Measurements from ENCODE around the gene FAM118B. TPM values are rescaled to one million over a fixed set of nuclear protein-coding genes. Genes with fewer than 3 reads are reported as not detected.

FAM118B gene
- total RNA-seq, 1 experiment from 2014 or later, result 41.6 TPM

- no peak overlapping the region for H3K27ac ChIP-seq (ENCODE audit: low read length)
Observed at GRCh38 chr11:126290887-126291286, 79.3 kb downstream of the FAM118B start.

GRCh38 chr11:126293726-126294125 lies 82.1 kb downstream of the FAM118B start:
- Histone ChIP-seq H3K4me1 (ENCODE audit: control insufficient read depth, insufficient read depth, low read length) (no peaks in the 10 kb centered on the region), H3K9me3 (ENCODE audit: control insufficient read depth, insufficient read depth, low read depth, low read length) (no peaks in the 10 kb centered on the region), H3K4me3 (ENCODE audit: low read depth in 2 of 2, low read length in 2 of 2) (no peak overlapping the region), H3K27me3 (ENCODE audit: control insufficient read depth, insufficient read depth, low read length) (no peaks in the 10 kb centered on the region), H3K36me3 (ENCODE audit: control insufficient read depth, insufficient read depth, low read length) (no peaks in the 10 kb centered on the region; the same call in 1 of the 2 replicates), H3K27ac (ENCODE audit: low read length) (no peak overlapping the region)
- intact Hi-C loops (cut with micrococcal nuclease; ENCODE audit: unreplicated experiment), result no loop called here
- POLR2A ChIA-PET, result no interaction called here
- in situ Hi-C loops (cut with HindIII; ENCODE audit: low pct_unique_long_range_greater_than_20kb, low sequenced_read_pairs), result no loop called here
- TF ChIP-seq CTCF (IDR thresholded peaks at IDR 0.05) (no peak), SIN3A (IDR thresholded peaks at IDR 0.05; ENCODE audit: borderline replicate concordance, insufficient read depth, low read depth, low read length) (no peak), REST (IDR thresholded peaks at IDR 0.05; ENCODE audit: insufficient read depth in 1 of 2, low read depth in 2 of 2, low read length in 1 of 2) (no peak), TCF7L2 (IDR thresholded peaks at IDR 0.05; ENCODE audit: low read depth, low read length) (no peak)
- BruUV-seq (replicated peaks), result TSS peak; percentile 23
- CTCF ChIA-PET, result interaction anchor here (0.9 kb wide), 1 partner anchor 187 kb away, joined by 3 read pairs; no protein-coding TSS in a partner anchor
- ATAC-seq, result 0 out of 2 replicates have a peak, but pooled peaks have one; percentile 10
- no peak for DNase-seq (ENCODE audit: low read depth, low spot score)

More at GRCh38 chr11:126290887-126291286, 79.3 kb downstream of the FAM118B start:
- H3K27me3 ChIP-seq (ENCODE audit: control insufficient read depth, insufficient read depth, low read length), result no peaks in the 10 kb centered on the region
- in situ Hi-C loops (cut with HindIII; ENCODE audit: low pct_unique_long_range_greater_than_20kb, low sequenced_read_pairs) (no loop called here), intact Hi-C loops (cut with micrococcal nuclease; ENCODE audit: unreplicated experiment) (no loop called here)
- CTCF ChIA-PET, result no interaction called here
- TF ChIP-seq POLR2AphosphoS5 (IDR thresholded peaks at IDR 0.05; ENCODE audit: low read depth, low read length), result no peak
- no peak for TF ChIP-seq SIN3A (IDR thresholded peaks at IDR 0.05; ENCODE audit: borderline replicate concordance, insufficient read depth, low read depth, low read length)
- TF ChIP-seq TCF7L2 (IDR thresholded peaks at IDR 0.05; ENCODE audit: low read depth, low read length), result no peak
- TF ChIP-seq REST (IDR thresholded peaks at IDR 0.05; ENCODE audit: insufficient read depth in 1 of 2, low read depth in 2 of 2, low read length in 1 of 2), result no peak
- TF ChIP-seq CTCF (IDR thresholded peaks at IDR 0.05), result no peak
- H3K4me3 ChIP-seq (ENCODE audit: low read depth in 2 of 2, low read length in 2 of 2), result no peak overlapping the region
- H3K4me1 ChIP-seq (ENCODE audit: control insufficient read depth, insufficient read depth, low read length), result no peaks in the 10 kb centered on the region
- no peaks in the 10 kb centered on the region for H3K9me3 ChIP-seq (ENCODE audit: control insufficient read depth, insufficient read depth, low read depth, low read length)
- peak; percentile 11; the same call in 1 of the 2 replicates for ATAC-seq
- BruUV-seq (replicated peaks), result no TSS peak
- DNase-seq (ENCODE audit: low read depth, low spot score), result no peak
- POLR2A ChIA-PET, result interaction anchor here (0.6 kb wide), 1 partner anchor 8 kb away, joined by 11 read pairs; no protein-coding TSS in a partner anchor
- H3K36me3 ChIP-seq (ENCODE audit: control insufficient read depth, insufficient read depth, low read length), result no peaks in the 10 kb centered on the region; the same call in 1 of the 2 replicates

Measured in Panc1 (cell line).